OCI-LY3 (cell line): ENCODE measurements around the gene CKS2.

Source experiments
- CTCF ChIP-seq: fragments of 200-600, 300-600 bp; sonication (generic); IDR thresholded peaks from 2 replicates; pipeline ENCODE4 v1.5.1; 2014; ENCODE audit warnings: antibody characterized with exemption, low read length, low read depth
- EZH2phosphoT487 ChIP-seq: fragments of 200-600 bp; shearing (Covaris generic); IDR thresholded peaks from 2 replicates; pipeline ENCODE4 v1.6.1; 2018; ENCODE audit warnings: antibody characterized with exemption, mixed run types, low read depth

GRCh38 chr9:89277043-89277442 is 34.0 kb upstream of the CKS2 start:
- TF ChIP-seq CTCF (no peak), EZH2phosphoT487 (no peak)
